ENCODE results near the gene ZNF613.
A peak's percentile ranks its signal among the peaks of the same experiment; 100 is the strongest.
"Not testable (repeated sequence)": the region's sequence is repeated elsewhere in the genome, so short reads cannot be mapped to it uniquely, and the experiment has no call there.

Gene ZNF613

DNA sequence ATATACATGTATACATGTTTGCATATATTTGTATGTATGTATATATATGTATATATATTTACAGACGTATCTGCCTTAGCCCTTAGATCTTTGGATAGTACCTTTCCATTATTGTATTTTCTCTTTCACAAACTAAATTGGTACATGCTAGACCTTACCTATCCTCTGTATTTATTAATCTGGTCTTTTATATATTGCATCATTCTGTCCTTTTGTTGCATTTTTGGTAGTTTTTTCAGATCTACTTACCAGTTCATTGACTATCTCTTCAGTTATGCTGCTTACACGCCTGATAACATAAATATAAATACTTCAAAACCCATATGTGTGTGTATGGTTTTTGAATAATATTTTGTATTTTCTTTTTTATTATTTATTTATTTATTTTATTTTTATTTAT lies 11.7 kb downstream of the ZNF613 start:
- DNase-seq (ENCODE audit: extremely low read depth in 1 of 2, low read depth in 1 of 2) = no peak

- DNase-seq (ENCODE audit: extremely low read depth in 1 of 2, low read depth in 1 of 2) = no peak
These were observed 17.7 kb downstream of the ZNF613 start for GRCh38 chr19:51944798-51945552.

- no peak for DNase-seq (ENCODE audit: extremely low read depth in 1 of 2, low read depth in 1 of 2)
These were observed 19.3 kb downstream of the ZNF613 start for GRCh38 chr19:51946602-51947001.

DNA sequence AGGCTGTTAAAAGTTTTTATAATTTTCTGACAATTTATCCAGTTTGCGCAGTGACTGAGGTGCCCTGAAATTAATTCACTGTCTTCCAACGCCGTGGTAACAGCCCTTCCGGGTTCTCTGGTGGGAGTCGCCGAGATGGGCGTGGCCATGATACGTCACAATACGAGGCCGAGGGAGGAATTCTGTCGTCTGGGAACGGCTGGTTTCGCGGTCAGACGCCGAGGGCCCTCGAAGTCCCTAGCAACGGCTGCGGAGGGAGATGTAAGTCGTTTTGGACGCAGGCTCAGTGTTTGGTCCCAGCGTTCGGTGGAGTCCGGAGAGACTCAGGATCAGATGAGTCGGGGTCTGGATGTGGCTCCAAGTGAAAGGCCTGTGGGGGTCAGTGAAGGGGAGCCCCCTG lies 21.7 kb downstream of the ZNF613 start:
- no peak for DNase-seq (ENCODE audit: extremely low read depth in 1 of 2, low read depth in 1 of 2)

DNA sequence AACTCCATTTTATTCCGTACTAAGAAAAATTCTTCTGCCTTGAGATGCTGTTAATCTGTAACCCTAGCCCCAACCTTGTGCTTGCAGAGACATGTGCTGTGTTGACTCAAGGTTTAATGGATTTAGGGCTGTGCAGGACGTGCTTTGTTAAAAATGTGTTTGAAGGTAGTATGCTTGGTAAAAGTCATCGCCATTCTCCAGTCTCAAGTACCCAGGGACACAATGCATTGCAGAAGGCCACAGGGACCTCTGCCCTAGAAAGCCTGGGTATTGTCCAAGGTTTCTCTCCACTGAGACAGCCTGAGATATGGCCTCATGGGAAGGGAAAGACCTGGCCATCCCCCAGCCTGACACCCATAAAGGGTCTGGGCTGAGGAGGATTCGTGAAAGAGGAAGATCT lies 30.6 kb downstream of the ZNF613 start:
- not testable (repeated sequence) for DNase-seq (ENCODE audit: extremely low read depth in 1 of 2, low read depth in 1 of 2)

DNA sequence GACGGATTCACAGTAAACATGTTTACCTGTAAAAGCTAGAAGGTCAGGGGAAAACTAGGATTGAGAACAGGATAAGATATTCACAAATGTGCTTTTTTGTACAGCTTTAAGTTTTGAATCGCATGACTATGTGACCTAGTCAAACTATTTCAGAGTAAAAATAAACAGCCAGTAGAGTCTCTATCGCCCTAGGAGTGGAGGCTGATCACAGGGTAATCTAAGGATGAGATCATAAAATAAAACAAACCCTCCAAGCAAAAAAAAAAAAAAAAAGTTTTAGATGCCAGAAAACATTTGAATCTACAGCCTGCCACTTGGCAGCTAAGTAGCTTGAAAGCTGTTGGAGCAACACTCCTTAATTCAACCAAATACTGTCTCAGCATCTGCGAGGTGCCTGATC lies 32.5 kb downstream of the ZNF613 start:
- DNase-seq (ENCODE audit: extremely low read depth in 1 of 2, low read depth in 1 of 2) = no peak

DNA sequence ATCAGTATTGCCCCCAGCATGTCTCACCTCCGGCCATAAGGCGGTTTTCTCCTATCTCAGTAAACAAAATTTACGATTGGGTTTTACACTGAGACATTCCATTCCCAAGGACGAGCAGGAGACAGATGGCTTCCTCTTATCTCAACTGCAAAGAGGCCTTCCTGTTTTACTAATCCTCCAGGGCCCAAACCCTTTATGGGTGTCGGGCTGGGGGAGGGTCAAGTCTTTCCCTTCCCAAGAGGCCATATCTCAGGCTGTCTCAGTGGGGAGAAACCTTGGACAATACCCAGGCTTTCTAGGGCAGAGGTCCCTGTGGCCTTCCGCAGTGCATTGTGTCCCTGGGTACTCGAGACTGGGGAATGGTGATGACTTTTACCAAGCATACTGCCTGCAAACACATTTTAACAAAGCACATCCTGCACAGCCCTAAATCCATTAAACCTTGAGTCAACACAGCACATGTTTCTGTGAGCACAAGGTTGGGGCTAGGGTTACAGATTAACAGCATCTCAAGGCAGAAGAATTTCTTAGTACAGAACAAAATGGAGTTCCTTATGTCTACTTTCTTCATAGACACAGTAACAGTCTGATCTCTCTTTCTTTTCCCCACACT lies 33.5 kb downstream of the ZNF613 start:
- DNase-seq (ENCODE audit: extremely low read depth in 1 of 2, low read depth in 1 of 2) = not testable (repeated sequence)

GRCh38 chr19:51965583-51965982 lies 38.3 kb downstream of the ZNF613 start:
- no peak for DNase-seq (ENCODE audit: extremely low read depth in 1 of 2, low read depth in 1 of 2)

DNA sequence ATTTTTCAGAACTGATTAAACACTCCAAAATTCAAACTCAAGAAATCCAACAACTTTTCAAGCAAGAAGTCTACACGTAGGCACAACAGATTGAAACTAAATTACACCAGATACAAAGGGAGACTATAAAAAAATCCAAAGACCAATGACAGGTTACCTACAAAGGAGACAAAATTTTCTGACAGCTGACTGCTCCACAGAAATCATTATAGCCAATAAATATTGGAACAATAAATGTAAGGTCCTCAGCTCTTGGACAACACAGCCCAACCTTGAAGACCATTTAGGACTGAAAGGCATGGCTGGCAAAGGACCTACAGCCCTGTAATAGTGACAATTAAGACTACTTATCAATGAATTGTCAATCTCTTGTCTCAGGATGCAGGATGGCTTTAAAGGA lies 43.4 kb downstream of the ZNF613 start:
- no peak for DNase-seq (ENCODE audit: extremely low read depth in 1 of 2, low read depth in 1 of 2)

DNA sequence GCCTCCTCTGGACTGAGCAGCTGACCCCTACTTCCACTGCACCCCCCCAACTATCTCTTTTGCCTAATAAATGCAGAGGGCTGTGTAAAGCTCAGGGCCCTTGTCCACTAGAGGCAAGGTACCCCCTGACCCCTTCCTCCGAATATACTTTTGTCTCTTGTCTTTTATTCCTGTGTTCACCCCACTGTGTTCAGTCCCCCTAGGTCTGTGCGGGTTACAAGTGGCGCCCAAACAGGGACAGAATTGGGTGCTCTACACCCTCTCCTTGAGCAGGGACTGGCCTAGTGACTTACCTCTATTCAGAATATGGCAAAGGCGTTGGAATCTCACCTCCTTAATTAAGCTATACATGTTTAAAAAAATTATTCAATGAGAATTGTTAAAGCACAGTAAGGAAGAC lies 44.4 kb downstream of the ZNF613 start:
- DNase-seq (ENCODE audit: extremely low read depth in 1 of 2, low read depth in 1 of 2) = no peak

DNA sequence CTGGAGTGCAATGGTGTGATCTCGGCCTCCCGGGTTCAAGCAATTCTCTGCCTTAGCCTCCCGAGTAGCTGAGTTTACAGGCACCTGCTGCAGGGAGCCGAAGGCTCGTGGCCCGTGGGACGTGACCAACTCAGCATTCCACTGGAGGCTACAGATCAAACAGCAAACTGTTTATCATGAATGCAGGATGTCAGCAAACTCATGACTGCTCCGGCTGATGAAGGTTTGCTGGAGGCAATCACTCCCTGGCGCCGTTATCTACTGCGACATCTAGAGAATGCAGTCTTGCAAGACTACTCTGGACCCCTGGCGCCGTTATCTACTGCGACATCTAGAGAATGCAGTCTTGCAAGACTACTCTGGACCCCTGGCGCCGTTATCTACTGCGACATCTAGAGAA lies 48.5 kb downstream of the ZNF613 start:
- DNase-seq (ENCODE audit: extremely low read depth in 1 of 2, low read depth in 1 of 2) = not testable (repeated sequence)

- no peak for DNase-seq (ENCODE audit: extremely low read depth in 1 of 2, low read depth in 1 of 2)
These were observed 49.6 kb downstream of the ZNF613 start for GRCh38 chr19:51976852-51977251.

GRCh38 chr19:51977346-51977745 lies 50.1 kb downstream of the ZNF613 start:
- no peak for DNase-seq (ENCODE audit: extremely low read depth in 1 of 2, low read depth in 1 of 2)

DNA sequence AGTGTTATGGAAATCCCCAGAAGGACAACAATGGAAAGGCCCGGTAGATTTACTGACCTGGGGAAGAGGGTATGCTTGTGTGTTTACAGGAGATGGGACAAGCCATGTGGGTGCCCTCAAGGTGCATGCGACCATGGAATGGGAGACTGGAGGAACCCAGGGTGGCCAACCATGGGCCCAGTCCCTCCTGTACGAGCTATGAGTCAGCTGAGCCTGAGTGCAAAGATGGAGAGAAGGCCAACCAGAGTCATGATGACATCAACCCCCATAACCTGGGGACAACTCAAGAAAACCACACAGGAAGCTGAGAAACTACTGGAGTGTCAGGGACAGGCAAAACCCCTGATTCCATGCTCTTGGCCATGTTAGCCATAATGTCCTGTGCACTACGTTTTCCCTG lies 51.6 kb downstream of the ZNF613 start:
- no peak for DNase-seq (ENCODE audit: extremely low read depth in 1 of 2, low read depth in 1 of 2)

DNA sequence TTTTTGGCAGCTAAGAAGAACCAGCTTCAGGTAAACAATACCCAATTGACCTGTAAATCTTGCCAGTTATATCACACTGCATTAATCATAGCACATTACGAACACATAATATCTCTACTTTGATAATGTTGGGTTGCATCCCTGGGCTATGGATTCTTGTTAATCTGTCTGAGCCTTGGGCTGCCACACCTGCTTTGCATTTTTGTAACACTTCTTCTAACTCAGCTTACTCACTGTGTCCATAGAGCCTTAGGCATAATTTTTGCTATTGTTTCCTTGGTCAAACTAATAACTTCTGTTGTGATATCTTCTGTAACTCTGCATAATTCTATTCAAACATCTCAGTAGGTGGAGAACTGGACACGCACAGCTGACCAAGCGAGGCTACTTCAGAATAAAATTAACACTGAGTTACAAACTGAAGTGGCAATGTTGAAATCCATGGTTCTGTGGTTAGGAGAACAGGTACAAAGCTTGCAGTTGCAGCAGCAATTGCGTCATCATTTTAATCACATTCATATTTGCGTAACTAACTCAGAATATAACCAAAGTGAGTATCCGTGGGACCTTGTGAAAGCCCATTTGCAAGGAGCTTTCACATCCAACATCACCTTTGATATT lies 53.0 kb downstream of the ZNF613 start:
- no peak for DNase-seq (ENCODE audit: extremely low read depth in 1 of 2, low read depth in 1 of 2)

DNA sequence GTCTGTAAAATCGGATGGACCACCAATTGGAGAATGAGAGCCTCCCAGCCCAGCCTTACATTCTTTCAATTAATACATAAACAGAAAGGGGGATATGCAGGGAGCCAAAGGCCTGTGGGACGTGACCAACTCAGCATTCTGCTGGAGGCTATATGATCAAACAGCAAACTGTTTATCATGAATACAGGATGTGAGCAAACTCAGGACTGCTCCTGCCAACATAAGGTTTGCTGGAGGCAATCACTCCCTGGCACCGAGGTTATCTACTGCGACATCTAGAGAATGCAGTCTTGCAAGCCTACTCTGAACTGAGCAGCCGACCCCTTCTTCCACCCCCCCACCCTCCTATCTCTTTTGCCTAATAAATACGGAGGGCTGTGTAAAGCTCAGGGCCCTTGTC lies 53.7 kb downstream of the ZNF613 start:
- not testable (repeated sequence) for DNase-seq (ENCODE audit: extremely low read depth in 1 of 2, low read depth in 1 of 2)

- no peak for DNase-seq (ENCODE audit: extremely low read depth in 1 of 2, low read depth in 1 of 2)
These were observed 56.1 kb downstream of the ZNF613 start for GRCh38 chr19:51983361-51983760.

- DNase-seq (ENCODE audit: extremely low read depth in 1 of 2, low read depth in 1 of 2) = peak; percentile 62 to 85
These were observed 59.3 kb downstream of the ZNF613 start, which contains the start of gene ZNF350 for GRCh38 chr19:51986309-51987291. Gene ZNF350 (minus strand): TSS chr19:51986840. CDS start chr19:51974360, 12,480 bp downstream.

- DNase-seq (ENCODE audit: extremely low read depth in 1 of 2, low read depth in 1 of 2) = no peak
These were observed 66.2 kb downstream of the ZNF613 start for GRCh38 chr19:51993422-51993821.

DNA sequence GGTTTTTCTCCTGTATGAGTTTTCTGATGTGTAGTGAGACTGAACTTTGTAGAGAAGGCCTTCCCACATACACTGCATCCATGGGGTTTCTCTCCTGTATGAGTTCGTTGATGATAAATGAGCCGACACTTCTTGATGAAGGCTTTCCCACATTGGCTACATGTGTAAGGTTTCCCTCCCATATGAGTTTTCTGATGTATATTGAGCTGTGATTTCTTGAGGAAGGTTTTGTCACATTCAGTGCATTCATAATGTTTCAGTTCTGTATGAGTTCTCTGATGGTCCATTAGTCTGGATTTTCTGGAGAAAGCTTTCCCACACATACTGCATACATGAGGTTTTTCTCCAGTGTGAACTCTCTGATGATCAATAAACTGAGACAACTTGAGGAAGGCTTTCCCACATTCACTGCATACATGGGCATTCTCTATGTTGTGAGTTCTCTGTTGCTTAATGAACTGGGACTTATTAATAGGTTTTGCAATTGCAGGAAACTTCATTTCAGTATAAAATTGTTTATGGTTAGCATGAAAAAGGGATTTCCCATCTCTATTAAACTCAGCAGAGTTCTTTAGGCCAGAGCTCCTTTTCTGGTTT lies 66.9 kb downstream of the ZNF613 start:
- DNase-seq (ENCODE audit: extremely low read depth in 1 of 2, low read depth in 1 of 2) = no peak

Measured in stimulated activated CD8-positive, alpha-beta memory T cell treated with anti-CD3 and anti-CD28 coated beads, Interleukin-7, amount 100 ng/mL, for 48 hours (primary cell).